GM21528 (cell line): ENCODE measurements around the gene ROR1.

Experiments
- ATAC-seq: cut with Tn5 transposase; IDR thresholded peaks from one replicate; pipeline ENCODE4 v1.9.1; 2021; ENCODE audit warnings: mild to moderate bottlenecking, moderate library complexity; ENCODE audit not compliant: unreplicated experiment, low FRiP score

Gene ROR1

GRCh38 chr1:63955370-63956145 lies 181.7 kb downstream of the ROR1 start:
- no peak for ATAC-seq

GRCh38 chr1:63958556-63958955 lies 184.7 kb downstream of the ROR1 start:
- ATAC-seq: no peak

GRCh38 chr1:63960326-63960725 lies 186.5 kb downstream of the ROR1 start:
- ATAC-seq: no peak

GRCh38 chr1:63966016-63966415 lies 192.2 kb downstream of the ROR1 start:
- no peak for ATAC-seq

- no peak for ATAC-seq
These were observed 194.1 kb downstream of the ROR1 start for GRCh38 chr1:63967901-63968300.

- ATAC-seq: no peak
These were observed 195.0 kb downstream of the ROR1 start for GRCh38 chr1:63968663-63969440.

GRCh38 chr1:63969441-63969901 lies 195.7 kb downstream of the ROR1 start:
- no peak for ATAC-seq

- no peak for ATAC-seq
These were observed 197.7 kb downstream of the ROR1 start for GRCh38 chr1:63971557-63971956.

GRCh38 chr1:63973005-63973419 lies 199.2 kb downstream of the ROR1 start:
- no peak for ATAC-seq

- no peak for ATAC-seq
These were observed 201.1 kb downstream of the ROR1 start for GRCh38 chr1:63974966-63975365.

GRCh38 chr1:63975481-63975880 lies 201.7 kb downstream of the ROR1 start:
- ATAC-seq: no peak

GRCh38 chr1:63976006-63976405 lies 202.2 kb downstream of the ROR1 start:
- no peak for ATAC-seq

- no peak for ATAC-seq
These were observed 203.6 kb downstream of the ROR1 start for GRCh38 chr1:63977466-63977865.

- ATAC-seq: no peak
These were observed 207.1 kb downstream of the ROR1 start for GRCh38 chr1:63980740-63981407.

GRCh38 chr1:63981408-63981773 lies 207.6 kb downstream of the ROR1 start:
- ATAC-seq: no peak

- ATAC-seq: no peak
These were observed 208.4 kb downstream of the ROR1 start for GRCh38 chr1:63982201-63982600.

- ATAC-seq: no peak
These were observed 209.8 kb downstream of the ROR1 start for GRCh38 chr1:63983391-63984256.

GRCh38 chr1:63984257-63984929 lies 210.6 kb downstream of the ROR1 start:
- no peak for ATAC-seq

GRCh38 chr1:63984930-63985290 lies 211.1 kb downstream of the ROR1 start:
- ATAC-seq: no peak
